ENCODE data around the gene TMEM175. TPM values are rescaled to one million over a fixed set of nuclear protein-coding genes. Genes with fewer than 3 reads are reported as not detected.

TMEM175 gene
- total and polyA plus RNA-seq, 2 of the 13 experiments (the other 11 are each of a cell fraction or from before 2014, with no cell fraction given), result 5.1 to 9.9 TPM

GRCh38 chr4:884896-885295 is 47.4 kb upstream of the TMEM175 start (continued):
- no peak for TF ChIP-seq ZBTB44 (CRISPR knock-in tag; IDR thresholded peaks at IDR 0.05)
- TF ChIP-seq MLXIP (CRISPR knock-in tag; IDR thresholded peaks at IDR 0.05; ENCODE audit: borderline replicate concordance), result no peak
- no peak for TF ChIP-seq ZNF644 (CRISPR knock-in tag; IDR thresholded peaks at IDR 0.05; ENCODE audit: low read depth)

- POLR2A ChIA-PET, result no interaction called here
- no TSS peak for BruUV-seq (replicated peaks)
- no peaks in the 10 kb centered on the region for H3K4me1 ChIP-seq (ENCODE audit: insufficient read depth, low read length)
- no peak overlapping the region for H3K27ac ChIP-seq (ENCODE audit: extremely low read length, insufficient read depth, low read length)
- no peaks in the 10 kb centered on the region for H3K9me3 ChIP-seq (ENCODE audit: low read length)
- H3K79me2 ChIP-seq (ENCODE audit: insufficient read depth, low read length), result no peaks in the 10 kb centered on the region
- CTCF ChIA-PET (ENCODE audit: low intra/inter-chr PET ratio, low total read pairs), result no interaction called here
- in situ Hi-C loops (cut with HindIII; ENCODE audit: extremely low pct_ligation_motif_present, low pct_unique_long_range_greater_than_20kb) (no loop called here), intact Hi-C loops (cut with micrococcal nuclease; ENCODE audit: unreplicated experiment) (no loop called here)
- no peak overlapping the region for H3K9ac ChIP-seq (ENCODE audit: insufficient read depth, low read depth, low read length)
- H3K36me3 ChIP-seq (replicated peaks in 1 of 2; ENCODE audit: control insufficient read depth in 1 of 2, insufficient read depth in 2 of 2, low read length in 2 of 2), result peaks cover 14 to 31% of the 10 kb centered on the region in 2 experiments; a peak in 2 of 5 replicates
- TF ChIP-seq AGO2 (optimal IDR thresholded peaks at IDR 0.05; ENCODE audit: low read depth, low read length) (peak; percentile 26), NFE2 (CRISPR knock-in tag; IDR thresholded peaks at IDR 0.05) (no peak), SALL2 (CRISPR knock-in tag; IDR thresholded peaks at IDR 0.05) (no peak), ZNF782 (CRISPR knock-in tag; IDR thresholded peaks at IDR 0.05; ENCODE audit: borderline replicate concordance) (no peak), KDM6A (CRISPR knock-in tag; IDR thresholded peaks at IDR 0.05; ENCODE audit: low read depth) (no peak)
- no peak overlapping the region for H3K4me3 ChIP-seq (replicated peaks in 1 of 3; ENCODE audit: insufficient read depth in 1 of 3, low read depth in 2 of 3, low read length in 3 of 3)
- no peak for ATAC-seq
- H3K4me2 ChIP-seq (ENCODE audit: low read depth, low read length), result no peak overlapping the region
- H3K27me3 ChIP-seq (ENCODE audit: control insufficient read depth in 1 of 2, insufficient read depth in 2 of 2, low read length in 2 of 2), result no peaks in the 10 kb centered on the region
- DNase-seq (ENCODE audit: low spot score), result no peak
- no peaks in the 10 kb centered on the region for H4K20me1 ChIP-seq (ENCODE audit: insufficient read depth, low read length)
- 96% methylated on average over 5 of the region's 10 CpGs for WGBS (ENCODE audit: low lambda C conversion rate)
- no peak overlapping the region for H2AFZ ChIP-seq (ENCODE audit: low read length)
- FAIRE-seq, result no peak
These were observed 46.9 kb upstream of the TMEM175 start for GRCh38 chr4:885353-885752.

All from HepG2 (cell line).